ENCODE data around the gene BIRC2.

The BIRC2 gene

GRCh38 chr11:102407901-102408300, 60.9 kb downstream of the BIRC2 start:
- DNase-seq, result no peak
- H3K4me1 Mint-ChIP-seq, result peaks cover 49% of the 10 kb centered on the region
- no peak for TF ChIP-seq CTCF (IDR thresholded peaks at IDR 0.05)
- no peaks in the 10 kb centered on the region for H3K9me3 Mint-ChIP-seq
- H3K36me3 Mint-ChIP-seq (ENCODE audit: low read depth), result peaks cover 63% of the 10 kb centered on the region
- no peaks in the 10 kb centered on the region for H3K27me3 Mint-ChIP-seq (ENCODE audit: low read depth, poor library complexity)
- no peak overlapping the region for H3K4me3 Mint-ChIP-seq
- no peak overlapping the region for H3K27ac Mint-ChIP-seq

GRCh38 chr11:102408339-102408738, 61.3 kb downstream of the BIRC2 start:
- H3K27ac Mint-ChIP-seq, result peak overlapping the region; percentile 80
- DNase-seq, result no peak
- H3K4me3 Mint-ChIP-seq, result no peak overlapping the region
- peaks cover 63% of the 10 kb centered on the region for H3K36me3 Mint-ChIP-seq (ENCODE audit: low read depth)
- TF ChIP-seq CTCF (IDR thresholded peaks at IDR 0.05), result no peak
- H3K27me3 Mint-ChIP-seq (ENCODE audit: low read depth, poor library complexity), result no peaks in the 10 kb centered on the region
- peaks cover 49% of the 10 kb centered on the region for H3K4me1 Mint-ChIP-seq
- H3K9me3 Mint-ChIP-seq, result peaks cover under 1% of the 10 kb centered on the region

- Mint-ChIP-seq H3K4me3 (peak overlapping the region; percentile 0), H3K4me1 (peaks cover 43% of the 10 kb centered on the region), H3K9me3 (peaks cover 20% of the 10 kb centered on the region), H3K27me3 (ENCODE audit: low read depth, poor library complexity) (no peaks in the 10 kb centered on the region), H3K27ac (peak overlapping the region; percentile 95), H3K36me3 (ENCODE audit: low read depth) (peaks cover 71% of the 10 kb centered on the region)
- no peak for DNase-seq
- TF ChIP-seq CTCF (IDR thresholded peaks at IDR 0.05), result no peak
Measured at GRCh38 chr11:102410382-102410784, 63.4 kb downstream of the BIRC2 start.

- H3K9me3 Mint-ChIP-seq, result peaks cover 27% of the 10 kb centered on the region
- H3K36me3 Mint-ChIP-seq (ENCODE audit: low read depth), result peaks cover 70% of the 10 kb centered on the region
Measured at GRCh38 chr11:102411142-102411541, 64.1 kb downstream of the BIRC2 start.

GRCh38 chr11:102413497-102413896, 66.5 kb downstream of the BIRC2 start:
- TF ChIP-seq CTCF (IDR thresholded peaks at IDR 0.05), result no peak
- Mint-ChIP-seq H3K27me3 (ENCODE audit: low read depth, poor library complexity) (no peaks in the 10 kb centered on the region), H3K4me1 (peaks cover 31% of the 10 kb centered on the region), H3K9me3 (peaks cover 50% of the 10 kb centered on the region), H3K36me3 (ENCODE audit: low read depth) (peaks cover 73% of the 10 kb centered on the region), H3K27ac (no peak overlapping the region), H3K4me3 (no peak overlapping the region)
- no peak for DNase-seq

More at GRCh38 chr11:102411142-102411541, 64.1 kb downstream of the BIRC2 start:
- no peak for DNase-seq
- TF ChIP-seq CTCF (IDR thresholded peaks at IDR 0.05), result no peak
- H3K4me1 Mint-ChIP-seq, result peaks cover 43% of the 10 kb centered on the region
- H3K27me3 Mint-ChIP-seq (ENCODE audit: low read depth, poor library complexity), result no peaks in the 10 kb centered on the region
- H3K4me3 Mint-ChIP-seq, result no peak overlapping the region
- H3K27ac Mint-ChIP-seq, result peak overlapping the region; percentile 54

GRCh38 chr11:102414559-102414958, 67.5 kb downstream of the BIRC2 start:
- peaks cover 24% of the 10 kb centered on the region for H3K4me1 Mint-ChIP-seq
- peaks cover 75% of the 10 kb centered on the region for H3K36me3 Mint-ChIP-seq (ENCODE audit: low read depth)
- peaks cover 60% of the 10 kb centered on the region for H3K9me3 Mint-ChIP-seq
- DNase-seq, result no peak
- no peaks in the 10 kb centered on the region for H3K27me3 Mint-ChIP-seq (ENCODE audit: low read depth, poor library complexity)
- no peak overlapping the region for H3K27ac Mint-ChIP-seq
- H3K4me3 Mint-ChIP-seq, result no peak overlapping the region
- no peak for TF ChIP-seq CTCF (IDR thresholded peaks at IDR 0.05)
